GM10248 (cell line): ENCODE data around the gene SELENOM.

Experiments
- CTCF ChIA-PET: fragments of 300-600 bp; sonication (Branson Sonifier 250); formaldehyde crosslinking; extraction: SDS; loops from one replicate; lab custom pipeline; 2021; ENCODE audit warnings: antibody characterized with exemption; lab: Yijun Ruan, JAX
- POLR2A ChIA-PET: fragments of 350-650 bp; sonication (Branson Sonifier 250); formaldehyde crosslinking; extraction: SDS; loops from one replicate; lab custom pipeline; 2020; ENCODE audit warnings: antibody characterized with exemption; lab: Yijun Ruan, JAX
- DNase-seq: peaks from one replicate; pipeline ENCODE4 v3.0.0; 2012; ENCODE audit errors: extremely low spot score
- CTCF ChIP-seq: IDR thresholded peaks from 2 replicates; pipeline ENCODE4 v1.5.1; 2012; ENCODE audit warnings: mild to moderate bottlenecking, low read depth; ENCODE audit errors: extremely low read depth, missing control alignments, control extremely low read depth

Gene SELENOM

DNA sequence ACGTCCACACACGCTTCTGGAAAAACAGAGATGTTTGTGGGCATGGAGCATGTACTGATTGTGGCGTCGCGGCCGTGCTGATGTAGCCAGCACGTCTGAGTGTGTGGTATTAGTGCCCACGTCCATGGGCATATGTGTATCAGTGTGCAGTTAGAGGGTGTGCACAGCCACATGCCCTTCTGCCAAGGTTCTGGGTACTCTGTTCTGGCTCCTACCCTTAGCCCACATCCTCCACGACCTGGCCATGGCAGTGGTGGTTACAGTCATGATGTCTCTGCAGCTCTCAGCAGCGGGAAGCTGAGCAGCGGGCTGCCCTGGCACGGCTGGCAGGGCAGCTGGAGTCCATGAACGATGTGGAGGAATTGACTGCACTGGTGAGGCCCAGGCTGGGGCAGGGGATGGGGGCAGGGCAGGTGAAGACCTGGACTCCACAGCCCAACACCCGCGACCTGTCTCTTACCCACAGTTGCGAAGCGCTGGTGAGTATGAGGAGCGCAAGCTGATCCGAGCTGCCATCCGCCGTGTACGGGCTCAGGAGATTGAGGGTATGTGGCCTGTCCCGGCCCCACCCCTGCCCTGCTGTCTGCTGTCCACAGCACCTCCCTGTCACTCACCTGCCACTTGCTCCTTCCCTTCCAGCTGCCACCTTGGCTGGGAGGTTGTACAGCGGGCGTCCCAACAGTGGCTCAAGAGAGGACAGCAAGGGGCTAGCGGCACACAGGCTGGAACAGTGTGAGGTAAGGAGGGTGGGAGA, 19.0 kb downstream of the SELENOM start:
- CTCF ChIA-PET = interaction anchor here (0.8 to 2.9 kb wide), 12 partner anchors 8 to 334 kb away, joined by 3 to 12 read pairs (median 4); partner anchors contain the start of gene SELENOM
- DNase-seq = no peak
- POLR2A ChIA-PET = no interaction called here
- no peak for TF ChIP-seq CTCF

DNA sequence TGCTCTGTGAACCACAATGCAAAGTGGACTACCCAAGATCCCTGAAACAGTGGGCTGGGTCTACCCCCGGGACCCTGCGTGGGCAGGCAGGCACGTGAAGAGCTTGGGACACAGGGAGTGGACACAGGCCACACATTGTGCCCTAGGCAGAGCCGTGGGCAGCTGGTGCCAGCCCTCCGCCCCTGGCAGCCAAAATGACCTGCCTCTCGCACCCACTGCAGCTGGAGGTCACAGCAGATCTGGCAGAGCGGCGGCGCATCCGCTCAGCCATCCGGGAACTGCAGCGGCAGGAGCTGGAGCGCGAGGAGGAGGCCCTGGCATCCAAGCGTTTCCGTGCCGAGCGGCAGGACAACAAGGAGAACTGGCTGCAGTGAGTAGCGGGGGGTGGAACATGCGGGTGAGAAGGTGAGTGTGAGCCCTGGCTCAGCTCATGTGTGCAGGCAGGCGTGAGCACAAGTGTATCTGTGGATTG, 19.6 kb downstream of the SELENOM start:
- TF ChIP-seq CTCF = no peak
- no peak for DNase-seq
- CTCF ChIA-PET = interaction anchor here (0.8 to 2.9 kb wide), 8 partner anchors 8 to 333 kb away, joined by 3 to 12 read pairs (median 6); partner anchors contain the start of gene SELENOM
- POLR2A ChIA-PET = interaction anchor here (0.5 kb wide), 1 partner anchor 15 kb away, joined by 5 read pairs; no protein-coding TSS in a partner anchor

GRCh38 chr22:31086703-31087330, 20.6 kb downstream of the SELENOM start:
- DNase-seq = no peak
- ChIA-PET POLR2A (interaction anchor here (1.9 kb wide), 1 partner anchor 127 kb away, joined by 4 read pairs; no protein-coding TSS in a partner anchor), CTCF (interaction anchor here (1.0 to 4.0 kb wide), 12 partner anchors 9 to 184 kb away, joined by 3 to 20 read pairs (median 5); no protein-coding TSS in a partner anchor)
- no peak for TF ChIP-seq CTCF

- TF ChIP-seq CTCF = no peak
- ChIA-PET POLR2A (interaction anchor here (1.9 kb wide), 1 partner anchor 127 kb away, joined by 4 read pairs; no protein-coding TSS in a partner anchor), CTCF (interaction anchor here (1.0 to 4.0 kb wide), 16 partner anchors 10 to 188 kb away, joined by 3 to 20 read pairs (median 6); partner anchors contain the start of genes MORC2 and SELENOM)
- DNase-seq = no peak
These were observed 21.4 kb downstream of the SELENOM start for GRCh38 chr22:31085928-31086327.

- no peak for TF ChIP-seq CTCF
- ChIA-PET CTCF (interaction anchor here (1.0 to 4.0 kb wide), 32 partner anchors 9 to 522 kb away, joined by 3 to 25 read pairs (median 5); partner anchors contain the start of genes MORC2 and SELENOM), POLR2A (interaction anchor here (0.6 to 1.9 kb wide), 4 partner anchors 34 to 135 kb away, joined by 3 to 5 read pairs (median 4); partner anchors contain the start of gene RNF185)
- DNase-seq = no peak
These were observed 21.9 kb downstream of the SELENOM start for GRCh38 chr22:31085493-31085824.
